A375 (cell line): ENCODE measurements around the gene KIAA1143. TPM values are rescaled to one million over a fixed set of nuclear protein-coding genes. Genes with fewer than 3 reads are reported as not detected.

Experiments used
- total RNA-seq: library from RNA; depleted of rRNA; stranded (reverse); fragments of >200 nt; shearing (Covaris generic); gene quantifications from 2 replicates; pipeline ENCODE4 v1.2.3, GENCODE V29; 2014; rRNA removed

KIAA1143 gene
- total RNA-seq: 14.6 and 22.5 TPM in 2 replicates

GRCh38 chr3:44761424-44762169, at the start of gene KIAA1143, which contains the start of gene KIF15:
TSS of gene KIAA1143 (minus strand) at chr3:44761619. CDS start at chr3:44761602, 17 bp downstream.
TSS of gene KIF15 (plus strand) at chr3:44761794. CDS start at chr3:44761866, 72 bp downstream.

GRCh38 chr3:44729384-44729910, 32.0 kb downstream of the KIAA1143 start, which contains the start of gene ZNF501:
TSS of gene ZNF501 (plus strand) at chr3:44729635. CDS start at chr3:44734422, 4,787 bp downstream.

GRCh38 chr3:44712455-44713075, 48.9 kb downstream of the KIAA1143 start, which contains the start of gene ZNF502:
TSS of gene ZNF502 (plus strand) at chr3:44712660. CDS start at chr3:44720262, 7,602 bp downstream.

Other genes starting within 250 kb of the KIAA1143 start
- not detected in 2 replicates for gene ZKSCAN7, start 206.4 kb downstream of the KIAA1143 start, total RNA-seq
- gene ZNF660, start 176.7 kb downstream of the KIAA1143 start, total RNA-seq: 0.24 and 0.30 TPM in 2 replicates
- gene ZNF197, start 136.6 kb downstream of the KIAA1143 start, total RNA-seq: 9.6 and 12.0 TPM in 2 replicates
- 9.9 and 15.7 TPM in 2 replicates for gene ZNF35, start 112.9 kb downstream of the KIAA1143 start, total RNA-seq
- gene ZNF502, start 49.0 kb downstream of the KIAA1143 start, total RNA-seq: 1.1 and 3.0 TPM in 2 replicates
- 1.4 and 1.5 TPM in 2 replicates for gene ZNF501, start 32.0 kb downstream of the KIAA1143 start, total RNA-seq
- gene KIF15, start 175 bp upstream of the KIAA1143 start, total RNA-seq: 25.1 and 33.3 TPM in 2 replicates
- 22.3 and 27.7 TPM in 2 replicates for gene TMEM42, start 100.3 kb upstream of the KIAA1143 start, total RNA-seq
- gene TGM4, start 113.0 kb upstream of the KIAA1143 start, total RNA-seq: 0.80 TPM in 1 of 2 replicates, not detected in the other
- gene ZDHHC3, start 214.6 kb upstream of the KIAA1143 start, total RNA-seq: 48.3 and 51.1 TPM in 2 replicates
- 67.9 and 69.1 TPM in 2 replicates for gene EXOSC7, start 214.6 kb upstream of the KIAA1143 start, total RNA-seq